ENCODE measurements around the gene ATP9A. TPM values are rescaled to one million over a fixed set of nuclear protein-coding genes. Genes with fewer than 3 reads are reported as not detected.

Gene ATP9A
- polyA plus RNA-seq, 3 donors, result 0.04 TPM; not detected in 2

DNA sequence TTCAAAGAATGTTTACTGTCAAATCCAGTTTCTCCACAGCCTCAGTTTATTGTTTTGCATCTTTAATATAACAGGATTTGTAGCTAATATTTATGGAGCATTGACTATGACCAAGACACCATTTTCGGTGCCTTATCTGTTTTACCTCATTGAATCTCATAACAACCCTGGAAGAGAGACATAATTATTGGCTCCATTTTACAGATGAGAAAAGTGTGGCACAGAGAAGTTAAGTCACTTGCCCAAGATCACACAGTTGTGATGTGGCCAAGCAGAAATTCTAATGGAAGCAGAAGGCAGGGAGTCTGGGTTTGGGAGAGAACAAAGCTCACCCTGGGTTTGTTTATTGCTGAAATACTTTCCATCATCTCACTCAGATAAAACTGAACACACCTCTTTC lies 208.1 kb downstream of the ATP9A start:
- intact Hi-C loops (cut with micrococcal nuclease), result no loop called here
- H3K27ac Mint-ChIP-seq, result no peak overlapping the region
- Histone ChIP-seq H3K9me3 (replicated peaks in 1 of 2; ENCODE audit: control insufficient read depth in 1 of 2, insufficient read depth in 1 of 2, low read length in 2 of 2) (peaks cover 0 to 4% of the 10 kb centered on the region in 2 donors), H3K79me2 (ENCODE audit: insufficient read depth, low read length) (no peaks in the 10 kb centered on the region), H3K4me3 (replicated peaks in 1 of 3; ENCODE audit: low read depth in 2 of 3, low read length in 3 of 3) (no peak overlapping the region), H4K20me1 (ENCODE audit: insufficient read depth, low read length) (no peaks in the 10 kb centered on the region), H3K27ac (ENCODE audit: low read depth in 1 of 2, low read length in 2 of 2) (no peak overlapping the region), H3K9ac (ENCODE audit: insufficient read depth, low read length, poor library complexity, severe bottlenecking) (no peak overlapping the region), H3K4me1 (ENCODE audit: control insufficient read depth in 1 of 2, insufficient read depth in 2 of 2, low read length in 2 of 2) (peaks cover 4% of the 10 kb centered on the region in 2 donors), H3K27me3 (ENCODE audit: control insufficient read depth in 2 of 2, insufficient read depth in 2 of 2, low read length in 2 of 2) (peaks cover 38 to 69% of the 10 kb centered on the region in 2 donors), H3K4me2 (replicated peaks; ENCODE audit: extremely low read depth, low read length, poor library complexity, severe bottlenecking) (no peak overlapping the region), H3K36me3 (replicated peaks in 1 of 2; ENCODE audit: control insufficient read depth in 1 of 2, insufficient read depth in 2 of 2, low read length in 2 of 2) (no peaks in the 10 kb centered on the region), H2AFZ (ENCODE audit: insufficient read depth, low read depth, low read length, poor library complexity, severe bottlenecking) (no peak overlapping the region)
- TF ChIP-seq, protein P1, sequence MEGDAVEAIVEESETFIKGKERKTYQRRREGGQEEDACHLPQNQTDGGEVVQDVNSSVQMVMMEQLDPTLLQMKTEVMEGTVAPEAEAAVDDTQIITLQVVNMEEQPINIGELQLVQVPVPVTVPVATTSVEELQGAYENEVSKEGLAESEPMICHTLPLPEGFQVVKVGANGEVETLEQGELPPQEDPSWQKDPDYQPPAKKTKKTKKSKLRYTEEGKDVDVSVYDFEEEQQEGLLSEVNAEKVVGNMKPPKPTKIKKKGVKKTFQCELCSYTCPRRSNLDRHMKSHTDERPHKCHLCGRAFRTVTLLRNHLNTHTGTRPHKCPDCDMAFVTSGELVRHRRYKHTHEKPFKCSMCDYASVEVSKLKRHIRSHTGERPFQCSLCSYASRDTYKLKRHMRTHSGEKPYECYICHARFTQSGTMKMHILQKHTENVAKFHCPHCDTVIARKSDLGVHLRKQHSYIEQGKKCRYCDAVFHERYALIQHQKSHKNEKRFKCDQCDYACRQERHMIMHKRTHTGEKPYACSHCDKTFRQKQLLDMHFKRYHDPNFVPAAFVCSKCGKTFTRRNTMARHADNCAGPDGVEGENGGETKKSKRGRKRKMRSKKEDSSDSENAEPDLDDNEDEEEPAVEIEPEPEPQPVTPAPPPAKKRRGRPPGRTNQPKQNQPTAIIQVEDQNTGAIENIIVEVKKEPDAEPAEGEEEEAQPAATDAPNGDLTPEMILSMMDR (IDR thresholded peaks at IDR 0.05), result no peak
- H3K36me3 Mint-ChIP-seq, result no peaks in the 10 kb centered on the region
- H3K4me1 Mint-ChIP-seq, result peaks cover 10% of the 10 kb centered on the region
- peaks cover 0 to 13% (median 0%) of the 10 kb centered on the region in 7 donors for H3K9me3 Mint-ChIP-seq
- no CpG with 5 or more reads among the region's 1 CpG for WGBS (ENCODE audit: insufficient coverage)
- H3K27me3 Mint-ChIP-seq (ENCODE audit: low read depth in 3 of 3), result peaks cover 54 to 64% (median 56%) of the 10 kb centered on the region in 3 donors
- peak overlapping the region in 1 of 2 donors; percentile 75 for H3K4me3 Mint-ChIP-seq
- DNase-seq, result no peak

DNA sequence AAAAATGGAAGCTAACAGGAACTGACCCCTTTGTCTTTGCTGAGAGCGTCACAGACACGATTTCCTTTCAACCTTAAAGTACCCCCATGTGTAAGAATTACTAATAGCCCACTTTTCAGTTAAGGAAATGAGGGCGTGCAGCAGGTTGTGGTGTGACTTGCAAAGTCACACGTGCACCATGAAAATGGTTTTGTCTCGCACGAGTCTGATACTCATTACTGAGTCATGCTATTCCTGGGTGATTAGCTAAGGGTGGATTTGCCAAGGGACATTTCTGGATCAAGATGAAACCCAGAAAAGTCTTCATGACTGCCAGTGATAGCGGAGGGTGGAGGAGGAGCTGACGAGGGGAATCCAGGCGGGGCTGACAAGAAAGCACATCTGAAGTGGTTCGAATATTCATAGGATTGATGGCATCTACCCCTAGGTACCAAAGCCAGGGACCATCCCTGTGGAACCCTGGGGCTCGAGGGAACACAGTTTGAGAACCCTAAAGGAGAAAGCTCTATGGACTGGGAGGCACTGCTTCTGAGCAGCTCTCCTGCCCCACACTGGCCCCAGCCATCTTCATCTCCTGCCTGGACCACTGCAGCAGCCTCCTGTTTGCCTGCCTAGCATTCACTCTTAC lies 213.5 kb downstream of the ATP9A start:
- peaks cover 0 to 4% (median 0%) of the 10 kb centered on the region in 7 donors for H3K9me3 Mint-ChIP-seq
- H3K27me3 Mint-ChIP-seq (ENCODE audit: low read depth in 3 of 3), result peaks cover 6 to 22% (median 13%) of the 10 kb centered on the region in 3 donors
- peaks cover under 1 to 15% of the 10 kb centered on the region in 2 donors for H3K27me3 ChIP-seq (ENCODE audit: control insufficient read depth in 2 of 2, insufficient read depth in 2 of 2, low read length in 2 of 2)
- H3K27ac ChIP-seq (ENCODE audit: low read depth in 1 of 2, low read length in 2 of 2), result no peak overlapping the region
- H3K4me3 ChIP-seq (replicated peaks in 1 of 3; ENCODE audit: low read depth in 2 of 3, low read length in 3 of 3), result no peak overlapping the region
- no peak overlapping the region for H3K4me3 Mint-ChIP-seq
- WGBS (ENCODE audit: insufficient coverage), result 56% methylated on average over 9 of the region's 11 CpGs
- no peak overlapping the region for H3K9ac ChIP-seq (ENCODE audit: insufficient read depth, low read length, poor library complexity, severe bottlenecking)
- intact Hi-C loops (cut with micrococcal nuclease), result no loop called here
- H3K9me3 ChIP-seq (replicated peaks in 1 of 2; ENCODE audit: control insufficient read depth in 1 of 2, insufficient read depth in 1 of 2, low read length in 2 of 2), result no peaks in the 10 kb centered on the region
- TF ChIP-seq, protein P1 (IDR thresholded peaks at IDR 0.05), result no peak
- H3K27ac Mint-ChIP-seq, result no peak overlapping the region
- H3K79me2 ChIP-seq (ENCODE audit: insufficient read depth, low read length), result no peaks in the 10 kb centered on the region
- H3K36me3 ChIP-seq (replicated peaks in 1 of 2; ENCODE audit: control insufficient read depth in 1 of 2, insufficient read depth in 2 of 2, low read length in 2 of 2), result no peaks in the 10 kb centered on the region
- H3K4me2 ChIP-seq (replicated peaks; ENCODE audit: extremely low read depth, low read length, poor library complexity, severe bottlenecking), result no peak overlapping the region
- H3K4me1 Mint-ChIP-seq, result no peaks in the 10 kb centered on the region
- H3K4me1 ChIP-seq (ENCODE audit: control insufficient read depth in 1 of 2, insufficient read depth in 2 of 2, low read length in 2 of 2), result no peaks in the 10 kb centered on the region
- H2AFZ ChIP-seq (ENCODE audit: insufficient read depth, low read depth, low read length, poor library complexity, severe bottlenecking), result no peak overlapping the region
- no peaks in the 10 kb centered on the region for H3K36me3 Mint-ChIP-seq
- no peaks in the 10 kb centered on the region for H4K20me1 ChIP-seq (ENCODE audit: insufficient read depth, low read length)
- no peak for DNase-seq
